ENCODE measurements around the gene DACT2.

DNA sequence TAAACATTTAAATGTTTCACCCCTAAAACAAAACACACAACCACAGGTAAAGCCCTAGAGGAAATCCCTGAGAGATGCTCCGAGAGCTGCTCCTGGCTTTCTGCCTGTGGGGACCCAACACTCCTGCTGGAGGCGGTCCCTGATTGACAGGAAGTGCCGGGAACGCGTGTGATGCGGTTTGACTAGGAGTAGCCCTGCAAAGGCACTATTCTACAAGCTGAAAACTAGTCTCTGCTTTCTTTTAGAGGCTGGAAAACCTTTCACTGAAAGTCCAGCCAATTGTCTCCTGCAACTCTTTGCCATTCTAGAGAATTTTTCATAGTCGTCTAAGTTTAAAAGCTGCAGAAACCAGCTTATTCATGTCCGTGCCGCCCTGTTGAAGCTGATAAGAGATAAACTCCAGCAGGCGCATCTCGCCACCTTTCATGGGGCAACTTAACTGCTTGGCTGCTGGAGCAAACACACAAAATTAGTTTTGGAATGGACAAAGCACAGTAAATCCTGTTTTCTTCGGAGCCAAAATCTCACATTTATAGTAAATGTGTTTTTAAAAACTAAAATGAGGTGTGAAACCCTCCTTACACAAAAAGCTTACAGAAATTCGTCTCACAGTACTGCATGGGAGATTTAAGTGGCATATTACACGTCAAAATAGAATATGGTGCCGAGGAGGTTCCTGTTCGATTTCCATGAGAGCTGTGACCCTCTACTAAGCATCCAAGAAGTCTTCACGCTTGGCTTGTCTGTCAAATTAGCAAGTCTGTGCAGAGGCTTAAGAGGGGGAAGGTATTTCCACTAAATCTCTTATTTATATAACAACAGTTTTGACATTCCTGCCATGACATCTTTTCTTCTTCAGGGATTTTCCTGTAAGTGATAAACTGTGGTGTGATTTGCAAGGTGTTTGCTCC, 46.9 kb downstream of the DACT2 start:
- TF ChIP-seq CTCF (IDR thresholded peaks at IDR 0.05) (no peak), POLR2A (IDR thresholded peaks at IDR 0.05) (no peak)

Measured in thyroid gland (tissue), 4 donors.